GM12878 (cell line): ENCODE measurements around the gene ATP5F1A. TPM values are rescaled to one million over a fixed set of nuclear protein-coding genes. Genes with fewer than 3 reads are reported as not detected.

ENCODE experiments used
- BACH1 ChIP-seq: fragments of 450-650 bp; IDR thresholded peaks from 2 replicates; pipeline ENCODE4 v1.6.1; 2017; ENCODE audit warnings: mild to moderate bottlenecking, borderline replicate concordance
- BHLHE40 ChIP-seq, 2 experiments: fragments of 450-650 bp in 1 of 2; IDR thresholded peaks; 2 replicates each; pipeline ENCODE4 v1.6.1; 2011 to 2017; ENCODE audit warnings: low read depth in 2 of 2, borderline replicate concordance in 1 of 2, improper control_type of control experiment in 1 of 2, low read length in 1 of 2, mild to moderate bottlenecking in 1 of 2
- ESRRA ChIP-seq: IDR thresholded peaks from 2 replicates; pipeline ENCODE4 v1.6.1; 2012; ENCODE audit warnings: mild to moderate bottlenecking, low read length, improper control_type of control experiment
- GABPA ChIP-seq: IDR thresholded peaks from 2 replicates; pipeline ENCODE4 v1.6.1; 2014; ENCODE audit warnings: antibody characterized with exemption, low read depth, mild to moderate bottlenecking, inconsistent platforms
- HCFC1 ChIP-seq: fragments of 150-350 bp; IDR thresholded peaks from 2 replicates; pipeline ENCODE4 v1.6.1; 2014; ENCODE audit warnings: low read length
- LARP7 ChIP-seq: fragments of 450-650 bp; IDR thresholded peaks from 2 replicates; pipeline ENCODE4 v1.6.1; 2017; ENCODE audit warnings: mild to moderate bottlenecking
- MEF2A ChIP-seq: IDR thresholded peaks from 2 replicates; pipeline ENCODE4 v1.6.1; 2011; ENCODE audit warnings: low read depth, mild to moderate bottlenecking, low read length, moderate library complexity; ENCODE audit not compliant: insufficient read depth
- MTA2 ChIP-seq: fragments of 450-650 bp; IDR thresholded peaks from 2 replicates; pipeline ENCODE4 v1.6.1; 2016; ENCODE audit warnings: low read depth, mild to moderate bottlenecking, moderate library complexity
- NFYA ChIP-seq: IDR thresholded peaks from 2 replicates; pipeline ENCODE4 v1.6.1; 2011; ENCODE audit warnings: low read depth, mild to moderate bottlenecking, low read length, improper control_type of control experiment, borderline replicate concordance
- NFYB ChIP-seq: IDR thresholded peaks from 2 replicates; pipeline ENCODE4 v1.6.1; 2011; ENCODE audit warnings: low read depth, mild to moderate bottlenecking, low read length, improper control_type of control experiment, moderate library complexity; ENCODE audit not compliant: insufficient read depth
- NR2C1 ChIP-seq: fragments of 450-650 bp; IDR thresholded peaks from 2 replicates; pipeline ENCODE4 v1.6.1; 2017; ENCODE audit warnings: antibody characterized with exemption, mild to moderate bottlenecking, moderate library complexity
- NR2C2 ChIP-seq: IDR thresholded peaks from 2 replicates; pipeline ENCODE4 v1.6.1; 2011; ENCODE audit warnings: borderline replicate concordance, low read depth; ENCODE audit not compliant: control insufficient read depth, insufficient read length
- NR2F1 ChIP-seq: fragments of 450-650 bp; conservative IDR thresholded peaks from 2 replicates; pipeline ENCODE4 v1.6.1; 2017; ENCODE audit warnings: mild to moderate bottlenecking
- PML ChIP-seq: IDR thresholded peaks from 2 replicates; pipeline ENCODE4 v1.6.1; 2012; ENCODE audit warnings: low read length, inconsistent platforms
- POLR2A ChIP-seq: IDR thresholded peaks from 2 replicates; pipeline ENCODE4 v1.6.1; 2011; ENCODE audit warnings: low read depth, mild to moderate bottlenecking, low read length
- RAD51 ChIP-seq: fragments of 450-650 bp; IDR thresholded peaks from 2 replicates; pipeline ENCODE4 v1.6.1; 2016; ENCODE audit warnings: moderate library complexity, mild to moderate bottlenecking, inconsistent platforms
- SIN3A ChIP-seq: IDR thresholded peaks from 2 replicates; pipeline ENCODE4 v1.6.1; 2012; ENCODE audit warnings: low read depth, low read length, improper control_type of control experiment
- SP1 ChIP-seq: IDR thresholded peaks from one replicate; pipeline ENCODE4 v1.6.1; 2011; ENCODE audit warnings: low read depth, low read length
- TAF1 ChIP-seq: IDR thresholded peaks from 2 replicates; pipeline ENCODE4 v1.6.1; 2011; ENCODE audit warnings: mild to moderate bottlenecking, low read depth, low read length, borderline replicate concordance
- YY1 ChIP-seq: IDR thresholded peaks from 2 replicates; pipeline ENCODE4 v1.6.1; 2011; ENCODE audit warnings: low read depth, mild to moderate bottlenecking, low read length
- ZBED1 ChIP-seq: IDR thresholded peaks from 2 replicates; pipeline ENCODE4 v1.6.1; 2016; ENCODE audit warnings: borderline replicate concordance
- ZSCAN29 ChIP-seq: fragments of 450-650 bp; IDR thresholded peaks from 2 replicates; pipeline ENCODE4 v1.6.1; 2017; ENCODE audit warnings: mild to moderate bottlenecking, moderate library complexity
- polyA plus RNA-seq, 11 experiments: library from polyadenylated mRNA; depleted of rRNA in 4 of 11; unstranded in 6 of 11; stranded (reverse) in 5 of 11; fragments of >200 nt; fragmentation: Nextera tagmentation in 4 of 11; fragmentation: Illumina TruSeq in 1 of 11; extraction: Ambion mirVana in 4 of 11; extraction: Trizol in 1 of 11; gene quantifications; 1 replicate in 1 of 11; 2 replicates in 10 of 11; pipeline versions ENCODE4 v1.2.1 to v1.2.3, GENCODE V29; 2011 to 2016; ENCODE audit warnings: inconsistent platforms in 2 of 11, missing spikeins in 2 of 11, low read depth in 1 of 11
- total RNA-seq, 4 experiments: library from RNA; depleted of rRNA in 3 of 4; stranded (reverse); fragments of >200 nt in 3 of 4; fragmentation: Illumina TruSeq in 1 of 4; extraction: Trizol in 1 of 4; gene quantifications; 2 replicates each; pipeline versions ENCODE4 v1.2.1 to v1.2.3, GENCODE V29; 2013 to 2021
- TF ChIP-seq, protein P1 (sequence below): fragments of 450-650 bp; IDR thresholded peaks from 2 replicates; pipeline ENCODE4 v1.6.1; 2017; ENCODE audit warnings: low read depth, mild to moderate bottlenecking, moderate library complexity
- TF ChIP-seq, protein P2 (sequence below): IDR thresholded peaks from 2 replicates; pipeline ENCODE4 v1.6.1; 2011; ENCODE audit warnings: low read depth, mild to moderate bottlenecking, low read length, moderate library complexity, borderline replicate concordance; ENCODE audit errors: extremely low read depth
- TF ChIP-seq, protein P3 (sequence below): fragments of 450-650 bp; formaldehyde crosslinking; IDR thresholded peaks from 2 replicates; pipeline ENCODE4 v1.4.0; 2020; ENCODE audit warnings: mild to moderate bottlenecking, moderate library complexity

Gene ATP5F1A
- total and polyA plus RNA-seq, 10 of the 15 experiments (the other 5 are each of a cell fraction or from before 2014, with no cell fraction given): 592 to 1,161 (median 723) TPM

- TF ChIP-seq, protein P1, sequence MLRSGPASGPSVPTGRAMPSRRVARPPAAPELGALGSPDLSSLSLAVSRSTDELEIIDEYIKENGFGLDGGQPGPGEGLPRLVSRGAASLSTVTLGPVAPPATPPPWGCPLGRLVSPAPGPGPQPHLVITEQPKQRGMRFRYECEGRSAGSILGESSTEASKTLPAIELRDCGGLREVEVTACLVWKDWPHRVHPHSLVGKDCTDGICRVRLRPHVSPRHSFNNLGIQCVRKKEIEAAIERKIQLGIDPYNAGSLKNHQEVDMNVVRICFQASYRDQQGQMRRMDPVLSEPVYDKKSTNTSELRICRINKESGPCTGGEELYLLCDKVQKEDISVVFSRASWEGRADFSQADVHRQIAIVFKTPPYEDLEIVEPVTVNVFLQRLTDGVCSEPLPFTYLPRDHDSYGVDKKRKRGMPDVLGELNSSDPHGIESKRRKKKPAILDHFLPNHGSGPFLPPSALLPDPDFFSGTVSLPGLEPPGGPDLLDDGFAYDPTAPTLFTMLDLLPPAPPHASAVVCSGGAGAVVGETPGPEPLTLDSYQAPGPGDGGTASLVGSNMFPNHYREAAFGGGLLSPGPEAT: peak; percentile 90
- TF ChIP-seq BHLHE40 (IDR thresholded peaks at IDR 0.05; ENCODE audit: borderline replicate concordance in 1 of 2, low read depth in 2 of 2, low read length in 1 of 2): peak in 1 of 2 experiments; percentile 47; a peak in 1 of 4 replicates
- TF ChIP-seq GABPA: peak; percentile 79
- peak; percentile 85 for TF ChIP-seq BACH1
- TF ChIP-seq ZSCAN29: no peak; the same call in 1 of the 2 replicates
- peak; percentile 96 for TF ChIP-seq POLR2A
- TF ChIP-seq SP1: no peak
- TF ChIP-seq SIN3A: 0 out of 2 replicates have a peak, but pooled peaks have one; percentile 23
- 0 out of 2 replicates have a peak, but pooled peaks have one; percentile 21 for TF ChIP-seq ESRRA
- no peak for TF ChIP-seq NFYA
- peak; percentile 85 for TF ChIP-seq RAD51
- TF ChIP-seq, protein P2, sequence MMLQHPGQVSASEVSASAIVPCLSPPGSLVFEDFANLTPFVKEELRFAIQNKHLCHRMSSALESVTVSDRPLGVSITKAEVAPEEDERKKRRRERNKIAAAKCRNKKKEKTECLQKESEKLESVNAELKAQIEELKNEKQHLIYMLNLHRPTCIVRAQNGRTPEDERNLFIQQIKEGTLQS: peak; percentile 59; the same call in 1 of the 2 replicates
- TF ChIP-seq TAF1: peak; percentile 56; the same call in 1 of the 2 replicates
- TF ChIP-seq, protein P3, sequence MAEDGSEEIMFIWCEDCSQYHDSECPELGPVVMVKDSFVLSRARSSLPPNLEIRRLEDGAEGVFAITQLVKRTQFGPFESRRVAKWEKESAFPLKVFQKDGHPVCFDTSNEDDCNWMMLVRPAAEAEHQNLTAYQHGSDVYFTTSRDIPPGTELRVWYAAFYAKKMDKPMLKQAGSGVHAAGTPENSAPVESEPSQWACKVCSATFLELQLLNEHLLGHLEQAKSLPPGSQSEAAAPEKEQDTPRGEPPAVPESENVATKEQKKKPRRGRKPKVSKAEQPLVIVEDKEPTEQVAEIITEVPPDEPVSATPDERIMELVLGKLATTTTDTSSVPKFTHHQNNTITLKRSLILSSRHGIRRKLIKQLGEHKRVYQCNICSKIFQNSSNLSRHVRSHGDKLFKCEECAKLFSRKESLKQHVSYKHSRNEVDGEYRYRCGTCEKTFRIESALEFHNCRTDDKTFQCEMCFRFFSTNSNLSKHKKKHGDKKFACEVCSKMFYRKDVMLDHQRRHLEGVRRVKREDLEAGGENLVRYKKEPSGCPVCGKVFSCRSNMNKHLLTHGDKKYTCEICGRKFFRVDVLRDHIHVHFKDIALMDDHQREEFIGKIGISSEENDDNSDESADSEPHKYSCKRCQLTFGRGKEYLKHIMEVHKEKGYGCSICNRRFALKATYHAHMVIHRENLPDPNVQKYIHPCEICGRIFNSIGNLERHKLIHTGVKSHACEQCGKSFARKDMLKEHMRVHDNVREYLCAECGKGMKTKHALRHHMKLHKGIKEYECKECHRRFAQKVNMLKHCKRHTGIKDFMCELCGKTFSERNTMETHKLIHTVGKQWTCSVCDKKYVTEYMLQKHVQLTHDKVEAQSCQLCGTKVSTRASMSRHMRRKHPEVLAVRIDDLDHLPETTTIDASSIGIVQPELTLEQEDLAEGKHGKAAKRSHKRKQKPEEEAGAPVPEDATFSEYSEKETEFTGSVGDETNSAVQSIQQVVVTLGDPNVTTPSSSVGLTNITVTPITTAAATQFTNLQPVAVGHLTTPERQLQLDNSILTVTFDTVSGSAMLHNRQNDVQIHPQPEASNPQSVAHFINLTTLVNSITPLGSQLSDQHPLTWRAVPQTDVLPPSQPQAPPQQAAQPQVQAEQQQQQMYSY (CRISPR knock-in tag): no peak
- TF ChIP-seq NR2C2: peak; percentile 72
- peak; percentile 89 for TF ChIP-seq LARP7
- TF ChIP-seq NR2C1: peak; percentile 93
- TF ChIP-seq PML: peak; percentile 71; the same call in 1 of the 2 replicates
- 0 out of 2 replicates have a peak, but pooled peaks have one; percentile 49 for TF ChIP-seq ZBED1
- TF ChIP-seq MTA2: peak; percentile 20; the same call in 1 of the 2 replicates
- peak; percentile 68; the same call in 1 of the 2 replicates for TF ChIP-seq NR2F1
- TF ChIP-seq YY1: peak; percentile 95
- TF ChIP-seq MEF2A: no peak
- no peak for TF ChIP-seq NFYB
- peak; percentile 34 for TF ChIP-seq HCFC1
Measured at GRCh38 chr18:46097801-46098615, at the start of gene ATP5F1A (continued).
